OCI-LY7 (cell line): ENCODE measurements around the gene XRRA1.
A peak's percentile ranks its signal among the peaks of the same experiment; 100 is the strongest.

Experiments used
- CTCF ChIP-seq: fragments of 200-600 bp; sonication (generic); conservative IDR thresholded peaks from 2 replicates; pipeline ENCODE4 v1.5.1; 2014; ENCODE audit warnings: mild to moderate bottlenecking, antibody characterized with exemption, low read length, moderate library complexity, mixed read lengths
- EZH2phosphoT487 ChIP-seq: fragments of 200-600 bp; sonication (generic); IDR thresholded peaks from 2 replicates; pipeline ENCODE4 v1.6.1; 2018; ENCODE audit warnings: low read depth, borderline replicate concordance, mild to moderate bottlenecking, mixed run types, antibody characterized with exemption, low read length, moderate library complexity, mixed read lengths

GRCh38 chr11:74941492-74941891 lies 7.4 kb downstream of the XRRA1 start:
- TF ChIP-seq CTCF (0 out of 2 replicates have a peak, but pooled peaks have one; percentile 5), EZH2phosphoT487 (no peak)
